Measurements from ENCODE around the gene SPINK1.
"Not testable (repeated sequence)": the region's sequence is repeated elsewhere in the genome, so short reads cannot be mapped to it uniquely, and the experiment has no call there.

Gene SPINK1

DNA sequence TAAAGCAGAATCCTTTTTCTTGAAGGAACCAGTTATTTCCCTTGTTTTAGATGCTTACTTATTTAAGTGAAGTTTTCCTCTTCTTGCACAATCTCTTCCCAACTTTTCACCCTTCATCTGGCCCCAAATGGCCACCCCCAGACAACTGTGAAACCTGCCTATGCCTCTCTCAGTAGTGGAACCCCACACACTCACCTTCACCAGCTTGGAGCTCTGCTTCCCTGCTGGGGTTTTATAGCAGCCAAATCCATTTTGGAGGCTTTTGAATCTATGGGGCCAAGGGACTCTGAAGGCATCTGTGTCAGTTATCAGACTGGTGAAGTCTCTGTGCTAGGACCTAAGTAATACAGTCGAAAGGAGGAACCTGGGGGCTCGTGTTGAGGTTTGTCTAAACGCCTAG, 22.9 kb upstream of the SPINK1 start:
- DNase-seq = no peak

DNA sequence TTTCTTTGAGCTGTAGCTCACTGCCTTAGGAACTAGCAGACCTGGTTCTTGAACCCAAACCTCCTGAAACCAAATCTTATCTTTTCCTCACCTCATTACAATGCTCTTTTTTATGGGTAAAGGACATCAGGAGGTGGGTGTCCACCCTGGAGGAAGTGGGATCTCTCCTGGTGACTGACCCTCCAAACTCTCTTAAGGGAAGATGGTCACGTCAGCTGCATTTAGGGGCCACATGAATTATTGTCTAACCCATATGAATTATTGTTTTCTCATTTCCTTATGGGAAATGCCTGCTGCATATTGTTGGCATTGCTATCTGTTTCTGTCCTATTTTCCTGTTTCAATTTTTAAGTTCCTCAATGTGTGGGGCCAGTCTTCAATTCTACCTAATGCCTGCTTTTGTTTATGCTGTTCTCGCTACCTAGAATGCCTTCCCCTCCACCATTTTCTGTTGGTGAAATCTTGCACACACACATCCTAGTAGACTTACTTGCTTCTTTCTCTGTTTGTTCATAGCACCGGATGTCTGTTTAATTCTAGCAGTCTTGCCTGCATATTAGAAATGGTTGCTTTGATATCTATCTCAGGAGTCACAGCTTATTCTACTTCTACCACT, 22.0 kb upstream of the SPINK1 start:
- no peak for DNase-seq

DNA sequence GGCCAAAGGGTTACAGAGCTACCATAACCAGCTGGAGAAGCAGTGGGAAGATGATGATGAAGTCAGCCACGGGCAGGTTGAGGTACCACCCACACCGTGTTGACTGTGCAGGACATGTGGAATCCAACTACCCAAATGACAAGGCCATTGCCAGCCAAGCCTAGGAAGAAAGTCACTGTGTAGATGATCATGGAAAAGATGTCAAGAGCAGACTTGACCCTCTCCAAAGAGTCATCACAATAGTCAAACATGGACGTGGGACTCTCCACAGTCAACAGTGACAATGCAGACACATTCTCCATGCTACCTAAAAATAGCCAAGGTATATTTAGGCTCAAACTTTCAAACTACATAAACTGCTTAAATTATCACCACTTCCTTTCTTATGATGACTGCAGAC, 20.9 kb upstream of the SPINK1 start:
- DNase-seq = no peak

DNA sequence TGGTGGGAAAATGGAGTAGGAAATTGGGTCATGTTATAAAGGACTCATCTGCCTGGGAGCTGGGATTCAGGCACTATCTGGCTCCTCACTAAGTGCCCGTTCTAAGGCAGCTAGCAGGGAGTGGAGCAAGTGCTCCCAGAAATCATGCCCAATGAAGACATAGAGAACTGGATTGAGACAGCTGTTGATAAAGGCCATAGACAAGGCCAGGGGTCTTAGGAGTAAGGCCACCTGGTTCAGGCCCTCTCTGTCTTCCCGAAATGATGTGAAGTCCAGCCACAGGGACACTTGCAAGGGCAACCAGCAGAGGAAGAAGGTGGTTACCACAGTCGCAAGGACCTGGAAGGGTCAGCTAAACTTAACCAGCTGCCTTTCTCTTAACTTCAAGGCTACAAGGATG, 20.1 kb upstream of the SPINK1 start:
- no peak for DNase-seq

DNA sequence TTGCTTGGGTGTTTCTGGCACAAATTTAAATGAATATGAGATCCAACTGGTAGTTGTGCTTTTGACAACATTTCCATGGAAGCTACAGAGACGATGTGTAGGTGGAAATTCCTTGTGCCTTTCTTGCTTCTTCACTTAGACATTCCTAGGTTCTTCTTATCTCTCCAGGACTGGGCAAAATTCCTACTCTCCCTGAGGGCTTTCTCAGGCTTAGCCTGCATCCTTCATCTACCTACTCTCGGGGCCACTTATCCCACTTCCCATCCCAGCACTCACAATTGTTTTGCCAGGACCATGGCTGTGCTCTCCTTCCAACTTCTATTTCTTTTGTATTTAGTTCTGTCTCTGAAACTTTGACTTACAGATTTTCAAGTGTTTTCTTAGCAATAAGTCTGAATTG, 17.8 kb upstream of the SPINK1 start:
- no peak for DNase-seq

DNA sequence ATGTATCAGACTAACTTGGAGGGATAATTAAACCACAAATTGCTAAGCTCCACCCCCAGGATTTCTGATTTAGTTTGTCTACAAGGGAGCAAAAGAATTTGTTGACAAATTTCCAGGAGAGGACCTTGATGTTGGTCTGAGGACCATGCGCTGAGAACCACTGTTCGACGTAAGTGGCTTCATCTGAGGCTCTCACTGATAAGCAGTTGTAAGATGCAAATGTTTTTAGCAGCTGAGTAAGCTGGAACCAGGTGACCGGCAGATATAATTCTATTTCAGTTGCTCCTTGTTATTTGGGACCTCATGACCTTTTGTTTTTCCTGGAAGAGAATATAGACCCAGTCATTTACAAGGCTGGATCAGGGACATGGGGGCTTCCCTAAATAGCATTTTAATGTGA, 14.1 kb upstream of the SPINK1 start:
- DNase-seq = no peak

DNA sequence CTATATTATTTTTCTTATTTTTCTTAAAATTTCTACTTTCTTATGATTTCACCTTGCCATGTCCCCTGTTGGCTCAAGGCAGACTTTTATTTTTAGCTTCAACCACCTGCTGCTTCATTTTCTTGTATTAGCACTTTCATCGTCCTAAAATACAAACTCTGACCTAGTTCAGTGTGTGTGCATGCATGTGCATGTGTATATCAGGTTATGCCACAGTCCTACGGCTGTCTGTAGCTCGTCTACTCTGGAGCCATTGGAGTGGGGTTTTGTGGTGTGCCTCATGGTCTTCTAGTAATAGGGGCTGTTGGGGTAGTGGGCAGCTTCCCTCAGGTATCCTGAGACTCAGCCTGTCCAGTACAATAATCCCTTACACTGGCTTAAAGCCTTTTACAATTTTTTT, 13.4 kb upstream of the SPINK1 start:
- no peak for DNase-seq

DNA sequence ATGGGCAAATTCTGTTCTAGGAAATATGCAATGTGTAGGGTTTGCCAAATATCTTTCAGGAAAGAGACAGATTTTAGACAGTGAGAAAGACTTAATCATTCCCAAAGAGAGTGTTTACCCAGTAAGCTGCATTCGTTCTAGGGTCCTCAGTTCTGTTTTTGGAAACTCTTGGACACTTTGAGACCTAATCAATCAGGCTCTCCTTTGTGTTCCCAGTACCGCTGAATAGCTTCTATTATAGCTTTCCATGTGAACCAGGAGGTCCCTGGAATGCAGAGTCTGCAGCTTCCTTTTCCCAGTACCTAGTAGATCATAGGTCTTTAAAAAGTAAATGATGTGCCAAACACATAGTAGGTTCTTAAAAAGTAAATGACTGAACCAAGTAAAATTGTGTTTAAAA, 11.4 kb upstream of the SPINK1 start:
- DNase-seq = no peak

DNA sequence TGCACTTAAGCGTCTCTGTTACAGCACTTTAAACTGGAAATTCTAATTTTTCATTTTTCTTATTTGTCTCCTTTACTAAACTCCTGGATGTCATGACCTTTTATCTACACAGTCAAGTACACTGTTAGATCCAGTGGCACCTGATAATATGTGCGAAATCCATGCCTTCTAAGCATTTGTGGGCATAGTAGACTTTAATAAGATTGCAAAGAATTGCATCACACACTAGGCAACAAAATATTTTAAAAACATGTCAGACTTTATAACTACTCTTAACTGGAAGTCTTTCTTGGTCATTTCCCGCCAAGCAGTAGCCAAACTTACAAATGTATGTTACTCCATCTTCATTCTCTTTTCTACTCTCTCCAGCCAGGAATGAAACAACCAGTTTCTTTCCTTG, 5.0 kb upstream of the SPINK1 start:
- no peak for DNase-seq

DNA sequence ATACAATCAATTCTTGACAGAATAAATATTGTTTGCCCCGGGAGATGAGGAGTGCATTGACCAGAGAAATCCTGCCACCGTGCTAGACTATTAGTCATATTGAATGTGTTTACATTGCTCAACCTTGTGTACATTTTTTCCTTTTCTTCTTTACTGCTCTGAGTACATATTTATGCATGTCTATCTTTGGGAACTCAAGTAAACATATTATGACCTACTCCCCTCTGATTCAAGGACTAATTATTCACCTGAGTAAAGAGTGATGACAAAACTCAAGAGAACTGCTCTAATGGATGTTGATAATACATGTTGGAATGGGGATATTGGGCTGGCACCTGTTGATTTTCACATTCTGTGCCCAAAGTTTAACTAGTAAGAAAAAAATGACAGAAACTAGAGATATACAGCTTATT, 3.9 kb upstream of the SPINK1 start:
- DNase-seq = no peak

DNA sequence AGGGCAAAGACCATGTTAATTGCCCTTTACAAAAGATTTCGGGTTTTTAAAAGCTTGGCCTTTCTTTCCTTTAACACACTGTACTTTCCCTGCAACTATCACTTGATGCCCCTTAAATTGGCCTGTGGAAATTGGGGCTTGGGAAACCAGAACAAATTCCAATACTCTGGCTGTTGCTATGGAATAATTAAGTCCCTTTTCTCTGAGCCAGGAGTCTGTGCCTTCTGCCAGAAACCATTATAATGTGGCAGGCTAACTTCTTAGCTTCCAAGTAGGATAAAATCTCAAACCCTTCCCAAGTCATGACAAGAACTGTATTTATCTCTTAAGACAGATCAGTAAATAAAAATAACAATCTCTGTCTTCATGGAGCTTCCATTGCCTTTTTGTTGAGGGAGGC, 1.1 kb upstream of the SPINK1 start:
- no peak for DNase-seq

DNA sequence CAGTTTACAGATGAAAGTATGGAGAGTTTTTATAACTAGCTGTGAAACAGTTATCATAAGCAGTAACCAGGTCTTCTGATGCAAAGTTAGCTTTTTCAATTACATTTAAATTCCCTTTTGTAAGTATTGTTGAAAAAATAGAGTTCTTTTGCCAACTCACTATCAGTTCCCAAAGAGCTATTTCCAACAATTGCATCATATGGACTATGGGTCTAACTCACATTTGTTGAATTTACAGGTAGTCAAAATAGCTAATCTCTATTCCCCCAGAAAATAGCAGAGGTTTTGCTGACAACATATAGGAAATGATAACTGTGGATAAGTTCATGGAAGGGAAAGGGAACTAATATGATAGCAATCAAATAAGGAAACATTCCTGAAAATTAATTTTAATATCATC, 1.4 kb downstream of the SPINK1 start:
- DNase-seq = no peak

DNA sequence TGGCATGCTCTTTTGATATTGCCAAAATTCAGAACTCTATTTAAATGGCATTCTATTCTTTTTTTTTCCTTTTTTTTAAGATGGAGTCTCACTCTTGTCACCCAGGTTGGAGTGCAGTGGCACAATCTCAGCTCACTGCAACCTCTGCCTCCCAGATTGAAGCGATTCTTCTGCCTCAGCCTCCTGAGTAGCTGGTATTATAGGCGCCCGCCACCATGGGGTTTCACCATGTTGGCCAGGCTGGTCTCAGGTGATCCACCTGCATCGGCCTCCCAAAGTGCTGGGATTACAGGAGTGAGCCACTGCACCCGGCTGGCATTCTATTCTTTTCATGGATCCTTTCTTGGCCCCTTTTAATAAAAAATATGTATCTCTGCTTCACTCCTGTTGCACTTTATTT, 4.5 kb downstream of the SPINK1 start:
- not testable (repeated sequence) for DNase-seq

DNA sequence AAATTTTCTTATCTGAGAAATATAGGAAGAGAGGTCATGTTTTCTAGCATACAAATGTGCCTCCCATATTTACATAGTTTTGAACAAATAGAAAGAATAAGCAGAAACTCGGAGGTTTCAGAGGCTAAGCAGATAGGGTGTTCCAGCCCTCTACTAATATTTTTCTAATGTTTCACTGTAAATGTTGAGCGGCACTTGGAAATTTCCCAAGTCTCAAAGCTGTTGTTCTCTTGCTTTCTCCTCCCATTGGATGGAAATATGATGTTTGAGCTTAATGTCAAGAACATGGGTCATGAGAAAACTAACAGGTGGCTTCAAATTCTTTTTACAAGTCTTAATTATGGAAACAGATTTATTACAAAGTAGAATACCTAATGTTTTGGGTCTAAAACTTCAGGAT, 5.1 kb downstream of the SPINK1 start:
- DNase-seq = no peak

DNA sequence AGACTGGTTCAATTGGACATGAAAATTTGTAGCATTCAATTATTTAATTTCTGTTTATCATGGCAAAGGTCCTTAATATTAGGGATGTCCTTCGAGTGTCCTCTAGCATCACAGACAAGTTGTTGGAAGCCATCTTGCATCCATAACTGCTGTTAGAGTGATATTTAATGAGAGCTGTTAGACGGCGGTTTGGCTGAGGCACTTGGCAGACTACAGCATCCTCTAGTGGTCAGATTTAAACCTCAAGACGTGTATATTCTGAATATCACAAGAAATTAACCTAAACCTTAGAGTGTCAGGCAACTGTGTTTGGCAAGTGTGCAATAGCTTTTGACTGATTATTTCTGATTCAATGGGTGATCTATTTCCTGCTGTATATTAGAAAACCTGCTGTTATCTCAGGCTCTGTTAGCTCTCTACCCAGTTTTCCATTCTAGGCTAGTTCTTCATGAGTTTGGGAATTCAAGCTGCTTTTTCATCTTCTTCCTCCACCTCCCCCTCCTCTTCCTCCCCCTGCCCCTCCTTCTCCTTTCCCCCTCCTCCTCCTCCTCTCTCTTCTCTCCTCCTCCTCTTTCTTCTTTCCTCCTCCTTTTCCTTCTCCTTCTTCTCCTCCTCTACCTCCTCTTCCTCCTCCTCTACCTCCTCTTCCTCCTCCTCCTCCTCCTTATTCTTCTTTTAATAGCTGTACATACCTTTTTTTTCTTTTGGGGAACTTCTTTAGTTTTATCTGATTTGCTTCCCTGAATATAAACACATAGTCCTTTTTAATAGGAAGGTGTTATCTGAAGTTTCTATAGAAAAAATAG, 8.6 kb downstream of the SPINK1 start:
- DNase-seq = peak; percentile 35

DNA sequence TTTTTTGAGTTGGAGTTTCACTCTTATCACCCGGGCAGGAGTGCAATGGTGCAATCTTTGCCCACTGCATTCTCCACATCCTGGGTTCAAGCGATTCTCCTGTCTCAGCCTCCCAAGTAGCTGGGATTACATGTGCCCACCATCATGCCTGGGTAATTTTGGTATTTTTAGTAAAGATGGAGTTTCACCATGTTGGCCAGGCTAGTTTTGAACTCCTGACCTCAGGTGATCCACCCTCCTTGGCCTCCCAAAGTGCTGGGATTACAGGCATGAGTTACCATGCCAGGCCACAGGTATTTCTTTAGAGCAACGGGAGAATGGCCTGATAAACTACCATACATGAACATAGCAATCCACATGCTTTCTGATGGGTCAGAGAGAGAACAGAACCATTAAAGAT, 9.2 kb downstream of the SPINK1 start:
- not testable (repeated sequence) for DNase-seq

DNA sequence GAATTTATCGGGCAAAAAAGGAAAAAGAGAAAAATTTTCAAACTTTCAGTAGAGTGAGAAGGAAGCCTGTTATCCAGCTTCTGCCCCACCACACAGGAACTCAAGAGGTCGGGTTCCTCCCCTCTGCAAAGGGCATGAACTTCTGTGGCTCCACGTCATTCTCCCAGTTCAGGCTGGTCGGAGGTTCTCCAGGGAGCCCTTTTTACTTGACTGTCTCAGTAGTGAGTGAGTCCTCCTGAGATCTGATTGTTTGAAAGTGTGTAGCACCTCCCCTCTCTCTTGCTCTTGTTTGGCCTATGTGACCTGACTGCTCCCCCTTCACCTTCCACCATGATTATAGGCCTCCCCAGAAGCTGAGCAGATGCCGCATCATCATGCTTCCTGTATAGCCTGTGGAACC, 9.7 kb downstream of the SPINK1 start:
- no peak for DNase-seq

DNA sequence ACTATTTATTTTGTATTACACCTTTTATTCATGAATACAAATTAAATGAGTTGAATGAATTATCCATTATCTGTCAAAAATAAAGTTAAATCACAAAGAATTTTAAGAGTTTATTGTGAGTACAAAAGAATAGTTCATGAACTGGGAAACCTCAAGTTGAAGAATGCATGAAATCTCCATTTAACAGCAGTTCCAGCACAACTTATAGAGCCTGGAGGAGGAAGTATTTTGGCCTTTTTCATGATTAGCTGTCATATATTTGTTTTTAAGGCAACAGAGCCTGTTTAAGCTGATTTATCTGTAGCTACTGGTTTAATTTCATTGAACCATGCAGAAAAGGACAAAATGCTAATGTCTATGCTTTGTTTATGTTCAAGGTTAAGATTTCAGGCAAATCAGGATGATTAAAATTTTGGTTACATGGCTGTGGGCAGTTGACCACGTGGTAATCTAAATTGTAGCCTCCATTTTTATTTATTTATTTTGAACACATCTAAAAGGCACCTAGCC, 12.2 kb downstream of the SPINK1 start:
- DNase-seq = no peak

DNA sequence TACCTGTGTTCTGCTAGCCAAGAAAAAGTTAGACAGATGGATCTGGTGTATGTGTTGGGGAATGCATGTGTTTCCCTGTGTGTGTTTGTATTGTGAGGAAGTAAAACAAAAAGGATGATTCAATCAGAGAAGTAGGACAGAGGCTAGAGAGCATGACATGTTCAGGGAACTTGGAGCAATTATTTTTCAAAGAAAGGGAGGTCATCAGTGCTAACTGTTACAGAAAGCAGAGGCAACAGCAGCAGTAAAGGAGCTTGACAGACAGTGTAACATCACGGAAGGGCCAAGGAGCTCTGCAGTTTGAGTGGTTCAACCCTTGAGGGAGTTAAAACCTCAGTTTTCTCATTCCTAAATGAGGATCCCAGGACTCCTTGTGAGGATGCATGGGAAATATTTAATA, 13.2 kb downstream of the SPINK1 start:
- DNase-seq = no peak

DNA sequence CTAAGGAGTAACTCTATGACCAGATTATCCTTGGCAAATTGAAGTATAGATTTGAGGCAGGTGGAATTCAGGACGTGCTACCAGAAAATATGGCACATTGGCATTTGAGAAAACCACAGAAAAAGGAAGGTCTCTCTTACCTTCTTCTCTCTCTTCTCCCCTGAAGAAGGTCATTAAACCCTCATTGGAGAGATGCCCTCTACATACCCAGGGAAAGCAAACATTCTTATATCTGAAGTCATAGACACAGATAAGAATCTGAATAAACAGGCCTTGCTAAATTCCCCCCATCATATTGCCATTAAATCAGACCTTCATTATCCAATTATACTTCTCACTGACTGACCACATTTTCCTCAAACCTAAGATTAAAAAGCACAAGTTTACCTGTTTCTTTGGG, 17.8 kb downstream of the SPINK1 start:
- no peak for DNase-seq

DNA sequence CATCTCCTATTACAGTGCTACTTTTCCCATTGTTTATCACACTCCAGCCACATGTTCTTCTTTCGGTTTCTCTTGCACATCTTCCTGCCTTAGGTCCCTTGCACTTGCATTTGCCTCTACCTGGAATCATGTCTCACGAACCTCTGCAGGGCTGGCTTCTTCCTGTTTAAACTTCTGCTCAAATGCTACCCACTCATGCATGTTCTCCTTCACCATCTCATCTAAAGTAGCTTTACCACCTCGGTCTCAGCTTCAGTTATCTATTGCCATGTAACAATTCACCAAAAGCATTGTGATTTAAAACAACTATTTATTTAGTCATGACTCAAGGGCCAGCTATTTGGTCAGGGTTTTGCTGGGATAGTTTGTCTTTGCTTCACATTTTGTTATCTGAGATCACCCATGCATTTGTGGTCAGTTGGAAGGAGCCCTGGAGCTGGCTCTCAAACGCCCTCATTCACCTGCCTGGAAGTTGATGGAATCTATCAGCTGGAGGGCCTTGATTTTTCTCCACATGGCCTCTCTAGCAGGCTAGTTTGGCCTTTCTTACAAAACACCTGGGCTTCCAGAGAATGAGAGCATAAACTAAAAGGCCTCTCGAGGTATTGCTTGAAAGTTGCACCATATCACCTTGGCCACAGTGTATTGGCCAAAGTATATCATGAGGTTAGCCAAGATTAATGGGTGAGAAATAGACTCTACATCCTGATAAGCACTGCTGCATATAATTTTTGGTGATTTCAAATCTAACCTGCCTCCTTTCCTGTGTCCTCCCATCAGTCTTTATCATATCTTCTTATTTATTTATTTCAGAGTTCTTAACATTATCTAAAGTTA, 21.4 kb downstream of the SPINK1 start:
- DNase-seq = no peak

DNA sequence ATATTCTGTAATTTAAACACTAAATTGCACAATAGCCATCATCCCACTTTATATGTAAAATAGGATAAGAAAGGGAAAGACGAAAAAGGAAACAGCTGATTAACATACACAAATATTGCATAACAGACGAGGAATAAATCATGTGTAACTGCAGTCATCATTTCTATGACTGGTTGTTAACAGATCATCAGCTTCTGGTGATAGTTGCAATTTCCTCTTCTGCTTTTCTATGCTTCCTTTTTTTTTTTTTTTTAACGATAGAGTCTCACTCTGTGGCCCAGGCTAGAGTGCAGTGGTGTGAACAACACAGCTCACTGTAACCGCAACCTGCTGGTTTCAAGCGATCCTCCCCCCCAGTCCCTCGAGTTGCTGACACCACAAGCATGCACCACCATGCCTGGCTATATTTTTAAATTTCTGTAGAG, 26.4 kb downstream of the SPINK1 start:
- peak; percentile 35 for DNase-seq

DNA sequence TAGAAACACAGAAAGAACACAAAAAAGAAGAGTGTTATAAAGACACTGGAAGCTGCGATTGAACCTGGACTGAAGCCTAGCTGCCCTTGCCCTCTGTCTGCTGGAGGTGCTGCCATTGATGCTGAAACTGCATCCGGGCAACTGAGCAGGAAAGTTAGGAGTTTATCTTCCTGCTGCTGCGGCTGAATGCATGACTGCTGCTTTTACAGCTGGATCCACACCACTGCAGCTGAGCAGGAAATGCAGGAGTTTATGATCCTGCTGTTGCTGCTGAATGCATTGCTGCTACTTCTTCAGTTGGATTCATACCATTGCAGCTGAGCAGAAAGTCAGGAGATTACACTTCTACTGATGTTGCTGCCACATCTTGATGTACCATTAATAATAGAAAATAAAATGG, 27.1 kb downstream of the SPINK1 start:
- DNase-seq = no peak

DNA sequence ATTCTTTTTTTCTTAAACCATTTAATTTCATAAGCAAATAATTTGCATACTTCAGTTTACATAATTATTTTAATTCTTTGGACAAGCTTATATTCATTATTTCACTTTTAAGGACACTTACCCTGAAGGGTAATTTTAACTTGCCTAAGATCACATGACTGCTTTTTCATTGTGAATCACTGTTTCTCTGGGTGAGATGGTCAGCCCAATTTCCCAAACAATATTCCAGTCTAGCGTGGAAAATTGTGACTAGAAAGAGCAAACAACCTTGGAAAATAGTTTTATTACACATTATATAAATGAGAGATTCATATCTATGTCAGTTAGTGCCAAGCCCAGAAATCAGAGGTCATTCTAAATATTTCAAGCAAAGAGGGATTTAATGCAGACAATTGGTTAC, 27.5 kb downstream of the SPINK1 start:
- DNase-seq = no peak

Measured in stimulated activated CD4-positive, alpha-beta T cell treated with anti-CD3 and anti-CD28 coated beads, Interleukin-4, amount 100 ng/mL, for 24 hours (primary cell).